Articular chondrocyte of knee joint (primary cell): ENCODE measurements around the gene ASPRV1. TPM values are rescaled to one million over a fixed set of nuclear protein-coding genes. Genes with fewer than 3 reads are reported as not detected.

Experiments
- total RNA-seq: library from RNA; depleted of rRNA; stranded (reverse); fragments of >200 nt; gene quantifications from 2 replicates; pipeline ENCODE4 v1.2.3, GENCODE V29; 2012

The ASPRV1 gene
- total RNA-seq, result 0.54 and 0.78 TPM in 2 replicates

GRCh38 chr2:69961496-69961895 is at the start of gene ASPRV1:
ASPRV1 (minus strand) TSS chr2:69961631; CDS start chr2:69961436, 195 bp downstream.

GRCh38 chr2:69914950-69915945 is 46.2 kb downstream of the ASPRV1 start, which contains the start of gene MXD1:
MXD1 (plus strand) TSS chr2:69915109; CDS start chr2:69915331, 222 bp downstream.

Other genes starting within 250 kb of the ASPRV1 start
- gene ANXA4, start 219.5 kb downstream of the ASPRV1 start, total RNA-seq, result 49.2 and 53.6 TPM in 2 replicates
- gene GMCL1, start 132.0 kb downstream of the ASPRV1 start, total RNA-seq, result 10.8 and 11.5 TPM in 2 replicates
- 47.7 and 55.1 TPM in 2 replicates for gene SNRNP27, start 67.7 kb downstream of the ASPRV1 start, total RNA-seq
- 7.7 and 9.3 TPM in 2 replicates for gene MXD1, start 46.5 kb downstream of the ASPRV1 start, total RNA-seq
- 48.6 and 61.2 TPM in 2 replicates for gene PCBP1, start 125.8 kb upstream of the ASPRV1 start, total RNA-seq
- gene C2orf42, start 229.4 kb upstream of the ASPRV1 start, total RNA-seq, result 22.2 and 25.9 TPM in 2 replicates